LoVo (cell line): ENCODE results near the gene TCF23.
A peak's percentile ranks its signal among the peaks of the same experiment; 100 is the strongest.
"Not testable (repeated sequence)": the region's sequence is repeated elsewhere in the genome, so short reads cannot be mapped to it uniquely, and the experiment has no call there.

Source experiments
- DNase-seq: peaks from one replicate; pipeline ENCODE4 v3.0.0-alpha.2; 2016; ENCODE audit warnings: low spot score

Gene TCF23

DNA sequence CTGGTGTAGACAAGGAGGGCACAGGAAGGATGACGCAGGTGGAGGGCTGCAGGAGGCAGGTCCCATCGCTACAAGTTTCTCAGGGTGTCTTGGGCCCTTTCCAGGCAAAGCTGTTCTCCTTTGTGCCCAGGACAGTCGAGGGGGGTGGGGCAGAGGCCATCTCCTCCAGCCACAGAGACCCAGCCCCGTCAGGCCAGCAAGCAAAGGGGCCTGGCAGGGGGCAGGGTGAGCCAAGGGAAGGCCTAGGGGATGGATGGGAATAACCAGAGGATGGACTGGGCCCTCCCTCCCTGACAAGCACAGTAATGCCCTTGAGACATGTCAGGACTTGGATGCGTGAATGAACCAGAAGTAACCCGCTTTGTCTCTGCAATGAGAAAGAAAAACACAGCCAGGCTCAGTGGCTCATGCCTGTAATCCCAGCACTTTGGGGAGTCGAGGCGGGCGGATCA is 6.3 kb downstream of the TCF23 start:
- DNase-seq, result no peak

DNA sequence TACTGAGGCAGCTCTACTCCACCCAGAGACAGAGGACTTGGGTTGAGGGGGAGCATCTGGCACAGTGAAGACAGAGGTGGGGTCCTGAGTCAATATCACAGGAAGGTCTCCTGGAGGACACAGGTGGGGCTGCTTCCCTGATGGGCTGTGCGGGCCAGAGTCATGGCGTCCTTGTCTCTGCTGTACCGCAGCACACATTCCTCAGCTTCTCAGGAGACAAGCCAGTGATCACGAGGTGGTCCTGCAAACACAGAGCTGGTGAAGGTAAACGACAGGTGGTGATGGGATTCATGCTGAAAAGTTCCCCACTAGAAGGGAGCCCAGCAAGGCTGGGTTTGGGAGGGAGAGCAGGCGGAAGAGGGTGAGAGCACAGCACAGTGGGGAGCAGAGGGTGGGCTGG is 9.7 kb downstream of the TCF23 start:
- DNase-seq, result no peak

DNA sequence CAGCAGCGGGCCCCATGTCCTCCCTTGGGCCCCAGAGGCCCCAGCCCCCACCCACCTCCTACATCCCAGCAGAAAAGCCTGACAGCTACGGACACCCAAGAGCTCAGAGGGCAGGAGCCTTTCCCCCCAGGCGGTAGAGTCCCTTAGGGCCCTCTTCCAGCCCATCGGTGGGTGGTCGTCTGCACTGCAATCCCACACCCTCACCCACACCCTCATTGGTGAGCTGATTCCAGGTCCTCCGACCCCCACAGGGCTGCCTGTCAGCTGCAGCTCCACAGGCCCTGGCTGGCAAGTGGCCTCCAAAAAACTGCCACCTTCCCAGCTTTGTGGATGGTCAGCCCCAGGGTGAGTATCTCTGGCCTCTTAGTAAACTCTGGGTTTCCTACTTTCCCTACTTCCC is 10.5 kb downstream of the TCF23 start:
- DNase-seq, result no peak

- DNase-seq, result no peak
Observed at GRCh38 chr2:27160191-27160590, 11.4 kb downstream of the TCF23 start.

DNA sequence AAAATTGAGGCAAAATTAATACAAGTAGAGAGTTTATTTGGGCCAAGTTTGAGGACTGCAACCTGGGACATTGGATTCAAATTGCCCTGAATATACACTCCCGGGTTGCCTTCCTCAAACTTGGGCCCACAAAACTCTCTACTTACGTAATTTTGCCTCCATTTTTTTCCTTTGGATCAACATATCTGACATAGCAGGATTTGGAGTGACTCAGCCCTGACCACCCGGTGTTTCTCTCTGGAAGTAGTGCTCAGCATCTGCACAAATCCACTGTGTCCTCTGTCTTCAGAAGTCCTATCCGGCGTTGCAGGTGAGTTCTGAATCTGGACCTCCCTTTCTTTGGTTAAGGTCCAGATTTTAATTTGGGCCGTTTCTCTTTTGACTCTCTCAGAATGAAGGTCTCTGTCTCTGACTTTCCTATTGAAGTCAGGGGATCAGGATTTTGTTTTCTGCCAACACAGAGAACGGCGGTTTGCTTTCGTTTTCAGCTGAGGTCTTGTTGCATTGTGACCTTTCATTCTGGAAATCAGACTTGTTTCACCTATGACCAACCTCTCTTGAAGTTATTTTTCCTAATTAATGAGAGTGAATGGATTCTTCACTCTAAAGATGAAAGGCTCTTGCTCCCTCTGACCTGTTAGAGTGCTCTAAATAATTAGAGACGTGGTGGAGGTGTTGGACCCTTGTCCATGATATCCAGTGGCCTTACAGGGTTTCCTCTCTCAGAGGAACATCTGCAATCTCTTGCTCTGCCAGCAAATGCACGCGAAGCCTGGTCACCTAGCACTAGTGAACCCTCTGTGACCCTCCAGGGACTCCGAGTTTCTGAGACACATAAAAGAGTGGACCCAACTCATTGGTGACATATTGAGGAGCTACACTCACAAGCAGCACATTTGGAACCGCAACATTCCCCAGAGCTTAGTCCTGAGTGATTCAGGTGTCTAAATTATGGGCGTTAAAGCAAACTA is 13.6 kb downstream of the TCF23 start:
- DNase-seq, result peak; percentile 60

DNA sequence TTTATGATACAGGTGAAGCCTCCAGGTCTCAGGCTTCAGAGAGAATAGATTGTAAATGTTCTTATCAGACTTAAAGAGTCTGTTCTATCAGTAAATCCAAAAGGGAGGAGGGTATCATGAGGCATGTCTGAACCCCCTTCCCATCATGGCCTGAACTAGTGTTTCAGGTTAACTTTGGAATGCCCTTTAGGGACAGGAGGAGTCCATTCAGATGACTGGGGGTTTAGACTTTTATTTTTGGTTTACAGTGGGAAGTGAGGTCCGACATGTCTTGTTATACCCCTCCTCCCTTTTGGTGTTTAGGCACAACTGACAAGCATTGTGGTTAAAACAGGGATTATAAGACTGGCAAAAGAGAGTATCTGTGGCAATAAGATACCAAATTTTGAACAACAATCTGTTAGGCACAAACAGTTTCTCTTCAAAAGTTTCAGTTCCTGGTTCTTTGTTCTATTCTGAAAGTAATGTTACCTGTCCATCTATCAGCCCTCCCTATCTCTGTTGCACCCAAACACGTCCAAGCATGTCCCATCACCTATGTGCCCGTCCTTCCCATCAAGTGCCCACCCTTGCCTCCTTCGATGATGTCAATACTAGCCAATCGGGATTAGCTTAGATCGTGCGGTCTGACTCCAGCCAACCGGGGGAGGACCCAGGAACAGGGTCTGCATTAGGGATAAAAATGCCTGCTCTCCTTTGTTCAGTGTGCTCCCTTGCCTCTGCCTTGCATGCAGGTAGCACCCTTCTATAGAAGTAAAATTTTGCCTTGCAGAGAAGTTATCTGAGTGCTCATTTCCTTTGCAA is 16.4 kb downstream of the TCF23 start:
- DNase-seq, result no peak

GRCh38 chr2:27170581-27171337 is 22.0 kb downstream of the TCF23 start:
- no peak for DNase-seq

DNA sequence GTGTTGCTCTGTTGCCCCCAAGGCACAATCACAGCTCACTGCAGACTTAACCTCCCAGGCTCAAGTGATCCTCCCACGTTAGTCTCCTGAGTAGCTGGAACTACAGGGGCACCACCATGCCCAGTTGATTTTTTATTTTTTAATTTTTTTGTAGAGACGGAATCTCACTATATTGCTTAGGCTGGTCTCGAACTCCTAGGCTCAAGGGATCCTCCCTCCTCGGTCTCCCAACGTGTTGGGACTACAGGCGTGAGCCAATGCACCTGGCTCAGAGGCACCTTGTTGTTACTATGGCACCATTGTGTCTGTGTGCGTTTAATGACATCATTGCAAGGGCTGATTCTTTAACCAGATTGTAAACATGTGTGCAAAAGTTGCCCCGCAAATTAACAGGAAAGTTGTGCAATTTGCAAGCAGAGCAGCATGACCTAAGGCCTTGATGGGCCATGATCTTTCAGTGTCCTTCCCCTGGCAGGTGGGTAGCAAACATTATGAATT is 22.6 kb downstream of the TCF23 start:
- no peak for DNase-seq

DNA sequence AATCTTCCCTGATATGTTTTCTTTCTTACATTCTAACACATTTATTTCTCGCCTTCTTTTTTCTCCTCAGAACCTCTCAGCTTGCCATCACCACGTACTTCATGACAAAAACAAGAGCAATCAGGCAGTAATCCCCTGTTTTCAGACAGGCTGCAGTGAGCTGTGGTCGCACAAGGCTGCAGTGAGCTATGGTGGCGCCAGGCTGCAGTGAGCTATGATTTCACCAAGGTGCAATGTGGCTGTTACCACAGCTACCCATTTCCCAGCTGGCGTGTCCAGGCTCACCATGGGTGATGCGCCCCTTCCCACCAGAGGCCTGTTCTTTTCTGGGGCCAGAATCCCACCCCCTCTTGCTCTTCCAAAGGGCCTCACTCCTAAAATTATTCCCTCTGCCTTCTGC is 25.8 kb downstream of the TCF23 start:
- DNase-seq, result no peak

DNA sequence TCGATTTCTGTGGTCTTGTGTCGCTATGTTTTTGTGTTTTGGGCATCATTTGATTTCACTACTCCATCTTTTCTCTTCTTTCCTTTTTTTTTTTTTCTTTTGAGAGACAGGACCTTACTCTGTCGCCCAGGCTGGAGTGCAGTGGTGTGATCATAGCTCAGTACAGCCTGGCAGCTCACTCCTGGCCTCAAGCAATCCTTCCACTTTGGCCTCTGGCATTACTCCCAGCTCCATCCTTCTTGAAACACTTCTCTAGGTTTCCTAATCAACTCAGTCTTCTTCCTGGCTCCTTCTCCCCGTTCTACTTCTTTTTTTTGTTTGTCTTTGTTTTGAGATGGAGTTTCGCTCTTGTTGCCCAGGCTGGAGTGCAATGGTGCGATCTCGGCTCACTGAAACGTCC is 26.5 kb downstream of the TCF23 start:
- no peak for DNase-seq

DNA sequence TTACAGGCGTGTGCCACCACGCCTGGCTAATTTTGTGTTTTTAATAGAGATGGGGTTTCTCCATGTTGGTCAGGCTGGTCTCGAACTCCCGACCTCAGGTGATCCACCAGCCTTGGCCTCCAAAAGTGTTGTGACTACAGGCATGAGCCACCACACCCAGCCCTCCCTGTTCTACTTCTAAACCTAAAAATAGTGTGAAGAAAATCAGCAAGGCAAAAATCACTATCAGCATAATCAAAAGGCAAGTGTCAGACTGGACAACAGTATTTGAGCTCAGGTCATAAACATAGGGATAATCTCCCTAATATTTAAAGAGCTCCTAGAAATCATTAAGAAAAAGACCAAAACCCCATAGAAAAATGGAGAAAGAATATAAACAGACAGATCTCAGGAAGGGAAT is 27.0 kb downstream of the TCF23 start:
- DNase-seq, result not testable (repeated sequence)

GRCh38 chr2:27177441-27178351 is 28.9 kb downstream of the TCF23 start:
- no peak for DNase-seq

- no peak for DNase-seq
Observed at GRCh38 chr2:27178469-27178868, 29.7 kb downstream of the TCF23 start.

DNA sequence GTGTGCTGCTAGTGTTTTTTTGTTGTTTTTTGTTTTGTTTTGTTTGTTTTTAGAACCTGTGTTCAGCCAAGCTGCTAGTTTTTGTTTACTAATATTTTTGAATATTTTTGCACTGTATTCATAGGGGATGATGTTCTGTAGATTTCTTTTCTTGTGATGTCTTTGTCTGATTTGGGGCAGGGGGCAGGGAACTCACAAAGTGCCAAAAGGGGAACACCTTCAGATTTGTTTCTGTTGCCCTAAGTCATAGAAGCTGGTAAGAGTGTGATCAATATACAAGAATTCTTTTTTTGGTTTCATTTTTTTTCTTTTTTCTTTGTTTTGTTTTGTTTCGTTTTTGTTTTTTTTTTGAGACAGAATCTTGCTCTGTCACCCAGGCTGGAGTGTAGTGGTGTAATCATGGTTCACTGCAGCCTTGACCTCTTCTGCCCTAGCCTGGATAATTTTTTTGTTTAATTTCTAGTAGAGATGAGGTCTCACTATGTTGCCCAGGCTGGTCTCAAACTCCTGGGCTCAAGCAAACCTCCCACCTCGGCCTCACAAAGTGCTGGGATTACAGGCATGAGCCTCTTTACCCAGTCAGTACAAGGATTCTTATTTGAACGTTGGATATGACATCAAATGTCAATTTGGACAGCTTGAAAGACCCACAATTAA is 30.7 kb downstream of the TCF23 start:
- no peak for DNase-seq

DNA sequence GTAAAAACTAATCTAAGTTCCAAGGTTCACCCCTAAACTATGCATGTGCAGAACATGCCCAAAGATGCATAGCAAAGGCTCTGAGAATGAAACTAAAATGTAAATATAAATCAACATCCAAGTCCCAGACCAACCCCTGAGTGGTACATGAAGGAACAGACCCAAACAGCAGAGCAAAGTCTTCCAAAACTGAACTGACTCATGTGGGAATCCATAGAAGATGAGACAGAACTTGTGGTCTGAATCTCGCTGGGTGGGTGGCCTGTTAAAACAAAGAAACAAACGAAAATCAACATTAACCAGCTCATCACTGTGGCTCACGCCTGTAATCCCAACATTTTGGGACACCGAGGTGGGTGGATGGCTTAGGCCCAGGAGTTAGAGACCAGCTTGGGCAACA is 33.5 kb downstream of the TCF23 start:
- DNase-seq, result no peak

DNA sequence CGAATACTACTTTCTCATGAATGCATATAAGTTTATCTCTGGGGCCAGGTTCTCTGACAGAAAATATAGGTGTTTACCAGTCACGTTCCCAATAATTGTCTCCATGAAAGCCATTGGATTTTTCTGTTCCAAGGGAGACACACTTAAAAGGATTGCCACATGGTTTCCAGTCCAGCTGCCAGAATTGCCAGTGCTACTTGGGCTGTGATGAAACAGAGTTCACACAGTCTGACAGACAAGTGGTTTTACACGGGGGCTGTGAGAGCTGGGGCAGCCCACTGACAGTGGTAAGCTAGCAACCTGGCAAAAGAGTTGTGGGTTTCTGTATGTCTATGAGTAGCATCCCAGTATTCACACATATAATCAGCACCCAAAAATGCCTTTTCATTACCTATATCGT is 35.3 kb downstream of the TCF23 start:
- no peak for DNase-seq

GRCh38 chr2:27185331-27186026 is 36.7 kb downstream of the TCF23 start:
- DNase-seq, result no peak

GRCh38 chr2:27186613-27187345 is 38.0 kb downstream of the TCF23 start:
- DNase-seq, result no peak

GRCh38 chr2:27189989-27190388 is 41.2 kb downstream of the TCF23 start:
- DNase-seq, result no peak
